ENCODE measurements around the gene VTCN1.

DNA sequence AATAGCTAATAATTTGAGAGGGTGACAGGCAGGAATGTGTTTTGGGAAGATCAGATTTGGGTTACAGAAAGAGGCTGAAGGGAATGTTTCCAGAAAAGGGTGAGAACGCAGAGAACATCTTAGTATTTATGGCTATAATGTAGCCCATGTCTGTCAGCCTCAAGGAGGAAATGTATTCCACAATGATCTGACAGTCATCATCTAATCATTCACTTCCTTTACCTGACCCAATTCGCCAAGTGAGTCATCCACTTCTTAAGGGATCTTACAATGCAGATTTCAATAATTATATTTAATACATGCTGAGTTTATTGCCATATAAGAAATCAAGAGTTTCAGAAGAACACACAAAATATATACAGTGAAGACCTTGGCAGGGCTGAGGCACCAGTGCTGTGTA, 100.0 kb downstream of the VTCN1 start:
- TF ChIP-seq SP2 (IDR thresholded peaks at IDR 0.05; ENCODE audit: low read length) (no peak), ZNF274 (IDR thresholded peaks at IDR 0.05; ENCODE audit: borderline replicate concordance, extremely low read depth, low read length) (no peak), TCF12 (IDR thresholded peaks at IDR 0.05; ENCODE audit: low read depth, low read length) (no peak), CBX5 (IDR thresholded peaks at IDR 0.05; ENCODE audit: low read depth, low read length) (no peak), JUND (IDR thresholded peaks at IDR 0.05; ENCODE audit: low read length) (no peak), EZH2 (IDR thresholded peaks at IDR 0.05; ENCODE audit: low read depth, low read length, severe bottlenecking) (no peak), GTF2F1 (IDR thresholded peaks at IDR 0.05; ENCODE audit: borderline replicate concordance, low read depth, low read length) (no peak)
- TF ChIP-seq, protein P1, sequence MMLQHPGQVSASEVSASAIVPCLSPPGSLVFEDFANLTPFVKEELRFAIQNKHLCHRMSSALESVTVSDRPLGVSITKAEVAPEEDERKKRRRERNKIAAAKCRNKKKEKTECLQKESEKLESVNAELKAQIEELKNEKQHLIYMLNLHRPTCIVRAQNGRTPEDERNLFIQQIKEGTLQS (IDR thresholded peaks at IDR 0.05; ENCODE audit: insufficient read depth, low read depth, low read length): no peak

All from H1 (cell line).